ENCODE measurements around the gene VAPA.

VAPA gene

DNA sequence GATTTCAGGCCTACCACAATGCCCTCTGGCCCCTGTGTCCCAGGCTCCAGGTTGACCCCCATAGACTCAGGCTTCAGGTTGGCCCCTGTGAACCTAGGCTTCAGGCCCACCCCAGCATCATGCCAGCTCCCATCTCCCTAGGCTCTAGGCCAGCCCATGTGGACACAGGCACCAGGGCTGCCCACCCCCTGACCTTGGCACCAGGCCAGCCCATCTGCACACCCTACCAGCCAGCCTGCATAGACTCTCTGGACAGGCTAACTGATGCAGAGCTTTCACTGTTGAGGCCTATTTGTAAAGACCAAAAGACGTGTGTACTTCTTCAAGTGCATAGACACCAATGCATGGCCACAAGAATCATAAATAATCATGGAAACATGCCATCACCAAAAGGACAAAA lies 83.9 kb downstream of the VAPA start:
- DNase-seq (ENCODE audit: low spot score): no peak

DNA sequence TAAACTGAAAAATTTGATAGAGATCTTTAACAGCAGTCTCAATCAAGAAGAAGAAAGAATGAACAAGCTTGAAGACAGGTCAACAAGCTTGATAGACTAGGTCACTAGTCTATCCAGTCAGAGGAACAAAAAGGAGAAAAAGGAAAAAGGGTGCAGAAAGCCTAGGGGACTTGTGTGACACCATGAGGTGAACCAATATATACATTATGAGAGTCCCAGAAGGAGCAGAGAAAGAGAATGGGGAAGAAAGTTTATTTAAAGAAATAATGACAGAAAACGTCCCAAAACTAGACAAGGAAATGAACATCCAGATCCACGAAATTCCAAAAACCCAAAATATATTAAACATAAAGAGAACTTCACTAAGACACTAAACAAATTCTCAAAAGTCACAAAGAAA lies 84.5 kb downstream of the VAPA start:
- DNase-seq (ENCODE audit: low spot score): no peak

DNA sequence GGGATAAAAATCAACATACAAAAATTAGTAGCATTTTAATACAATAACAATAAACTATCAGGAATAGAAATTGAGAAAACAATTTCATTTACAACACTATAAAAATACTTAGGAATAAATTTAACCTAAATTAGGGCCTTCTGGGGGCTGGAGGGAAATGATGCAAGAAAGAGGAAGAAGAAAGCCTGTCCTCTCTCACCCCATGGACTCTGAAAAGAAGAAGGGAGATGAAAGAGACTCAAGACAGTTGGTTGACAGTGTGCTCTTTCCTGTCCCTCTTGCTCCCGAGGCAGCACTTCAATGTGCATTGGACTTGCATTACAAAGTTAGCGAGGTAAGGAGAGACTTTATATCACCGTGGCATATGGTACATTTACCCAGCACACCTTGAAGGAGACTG lies 88.5 kb downstream of the VAPA start:
- no peak for DNase-seq (ENCODE audit: low spot score)

DNA sequence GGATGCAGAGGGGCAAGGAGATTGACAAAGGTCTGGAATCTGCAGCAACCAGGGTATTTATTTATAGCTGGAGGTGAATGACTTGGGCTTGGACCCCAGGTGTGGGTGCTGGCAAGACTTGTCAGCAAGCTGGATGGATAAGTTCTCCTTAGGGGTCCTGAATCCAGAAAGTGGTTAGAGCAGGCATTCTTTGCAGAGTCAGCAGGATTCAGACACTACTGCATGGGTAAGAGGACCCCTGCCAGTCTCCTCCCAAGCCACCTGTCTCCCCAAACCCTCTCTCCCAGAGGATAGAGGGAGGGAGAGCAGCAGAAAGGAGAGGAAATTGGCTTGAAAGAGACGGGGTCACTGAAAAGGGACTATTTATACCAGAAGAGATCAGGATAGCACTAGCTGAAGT lies 89.5 kb downstream of the VAPA start:
- no peak for DNase-seq (ENCODE audit: low spot score)

DNA sequence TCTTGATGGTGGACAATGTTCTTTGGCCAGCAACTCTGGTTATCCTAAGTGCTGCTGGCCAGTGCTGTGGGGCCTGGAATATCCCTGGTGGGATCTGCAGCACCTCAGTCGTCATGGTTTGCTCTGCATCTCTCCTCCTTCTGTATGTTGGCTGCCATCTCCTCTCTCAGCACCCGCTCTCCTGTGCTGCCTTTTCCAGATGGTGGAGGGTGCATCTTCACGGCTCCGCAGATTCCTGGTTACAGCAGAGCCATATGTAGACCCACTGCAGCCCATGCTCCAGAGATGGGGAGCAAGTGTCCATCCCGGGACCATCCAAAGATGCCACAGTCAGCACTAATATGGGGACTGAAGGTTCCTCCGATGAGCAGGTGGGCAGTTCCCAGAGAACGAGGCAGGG lies 90.0 kb downstream of the VAPA start:
- no peak for DNase-seq (ENCODE audit: low spot score)

DNA sequence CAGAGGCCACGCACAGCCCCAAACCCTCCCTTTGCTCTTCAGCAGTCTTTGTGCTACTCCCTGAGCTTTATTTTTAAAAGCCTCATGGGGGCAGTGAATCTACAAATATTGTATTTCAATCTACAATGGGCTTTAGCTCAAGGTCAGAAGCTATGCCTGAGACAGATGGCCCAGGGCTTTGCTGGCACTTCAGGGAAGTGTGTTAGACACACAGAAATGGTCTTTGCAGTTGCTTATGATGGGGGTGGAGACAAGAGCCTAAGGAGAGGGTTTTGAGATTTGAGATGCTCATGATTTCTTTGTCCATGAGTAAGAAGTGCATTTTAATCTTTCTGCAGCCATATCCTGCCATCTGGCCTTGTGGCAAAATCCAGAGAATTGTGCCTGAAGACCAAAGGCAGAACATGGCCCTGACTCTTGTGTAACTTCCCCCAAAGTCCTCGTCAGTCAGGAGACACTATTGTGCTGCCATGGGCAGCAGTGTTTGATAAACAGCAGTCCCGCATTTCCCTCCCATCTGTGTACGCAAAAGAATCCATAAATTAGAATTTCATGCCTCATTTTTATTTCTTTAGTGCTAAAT lies 92.6 kb downstream of the VAPA start:
- DNase-seq (ENCODE audit: low spot score): peak; percentile 32

DNA sequence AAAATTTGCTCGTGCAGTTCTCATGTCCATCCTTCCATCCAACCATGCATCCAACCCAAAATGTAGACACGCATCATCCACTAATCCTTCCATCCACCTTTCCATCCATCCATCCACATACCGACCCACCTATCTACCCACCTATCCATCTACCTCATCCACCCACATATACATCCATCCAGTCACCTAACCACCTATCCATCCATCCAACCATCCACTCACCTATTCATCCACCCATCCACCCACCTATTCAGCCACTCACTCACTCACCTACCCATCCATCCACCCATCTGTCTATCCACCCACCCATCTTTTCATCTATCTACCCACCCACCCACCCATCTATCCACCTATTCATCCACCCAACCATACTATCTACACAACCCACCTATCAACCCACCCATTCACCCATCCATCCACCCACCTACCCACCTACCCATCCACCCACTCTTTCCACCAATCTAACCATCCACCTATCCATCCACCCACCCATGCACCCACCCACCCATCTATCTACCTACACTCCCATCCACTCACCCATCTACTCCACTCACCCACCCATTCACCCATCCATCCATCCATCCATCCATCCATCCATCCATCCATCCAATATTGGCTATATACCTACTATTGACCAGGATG lies 94.3 kb downstream of the VAPA start:
- no peak for DNase-seq (ENCODE audit: low spot score)

Small RNA genes lying within 50 kb of the gene (small RNA-seq; reads per million reads assigned to genes)
- gene RNA5SP450: 0 to 0.22 reads per million in 2 experiments
